GM18526 (cell line): Measurements from ENCODE around the gene KCNK15.

Source experiments
- POLR2A ChIP-seq: IDR thresholded peaks from 3 replicates; pipeline ENCODE4 v1.6.1; 2011; ENCODE audit not compliant: insufficient read length; ENCODE audit errors: extremely low read depth

Gene KCNK15

GRCh38 chr20:44781791-44782190 is 36.1 kb downstream of the KCNK15 start:
- no peak for TF ChIP-seq POLR2A

- TF ChIP-seq POLR2A: no peak
Observed at GRCh38 chr20:44784688-44785087, 39.0 kb downstream of the KCNK15 start.

- no peak for TF ChIP-seq POLR2A
Observed at GRCh38 chr20:44785768-44786167, 40.1 kb downstream of the KCNK15 start.

GRCh38 chr20:44787299-44787698 is 41.6 kb downstream of the KCNK15 start:
- TF ChIP-seq POLR2A: no peak

GRCh38 chr20:44788706-44789456 is 43.2 kb downstream of the KCNK15 start:
- TF ChIP-seq POLR2A: no peak

- TF ChIP-seq POLR2A: no peak
Observed at GRCh38 chr20:44790638-44791393, 45.2 kb downstream of the KCNK15 start.

GRCh38 chr20:44792796-44793195 is 47.1 kb downstream of the KCNK15 start:
- TF ChIP-seq POLR2A: no peak

GRCh38 chr20:44795836-44796235 is 50.2 kb downstream of the KCNK15 start:
- TF ChIP-seq POLR2A: no peak

- TF ChIP-seq POLR2A: no peak
Observed at GRCh38 chr20:44796311-44796710, 50.6 kb downstream of the KCNK15 start.

GRCh38 chr20:44796758-44797457 is 51.2 kb downstream of the KCNK15 start:
- TF ChIP-seq POLR2A: no peak

- TF ChIP-seq POLR2A: no peak
Observed at GRCh38 chr20:44799691-44800090, 54.0 kb downstream of the KCNK15 start.

GRCh38 chr20:44800391-44801046 is 54.9 kb downstream of the KCNK15 start:
- TF ChIP-seq POLR2A: no peak
